GOT3 (cell line): ENCODE measurements around the gene SYT2.
"Not testable (repeated sequence)": the region's sequence is repeated elsewhere in the genome, so short reads cannot be mapped to it uniquely, and the experiment has no call there.

ENCODE experiments used
- DNase-seq: peaks from one replicate; lab custom pipeline; 2025; ENCODE audit warnings: mixed read lengths; lab: John Stamatoyannopoulos, UW

Gene SYT2

GRCh38 chr1:202545647-202546303 is 164.5 kb downstream of the SYT2 start:
- DNase-seq: not testable (repeated sequence)

GRCh38 chr1:202544766-202545449 is 165.3 kb downstream of the SYT2 start:
- DNase-seq: not testable (repeated sequence)

- DNase-seq: not testable (repeated sequence)
Observed at GRCh38 chr1:202543537-202543936, 166.7 kb downstream of the SYT2 start.

- not testable (repeated sequence) for DNase-seq
Observed at GRCh38 chr1:202542415-202542814, 167.8 kb downstream of the SYT2 start.

- not testable (repeated sequence) for DNase-seq
Observed at GRCh38 chr1:202540858-202541257, 169.4 kb downstream of the SYT2 start.
